GF-D8 (cell line): ENCODE data around the gene PCDHGA8.

Experiments
- DNase-seq: peaks from one replicate; lab custom pipeline; 2025; lab: John Stamatoyannopoulos, UW

The PCDHGA8 gene

DNA sequence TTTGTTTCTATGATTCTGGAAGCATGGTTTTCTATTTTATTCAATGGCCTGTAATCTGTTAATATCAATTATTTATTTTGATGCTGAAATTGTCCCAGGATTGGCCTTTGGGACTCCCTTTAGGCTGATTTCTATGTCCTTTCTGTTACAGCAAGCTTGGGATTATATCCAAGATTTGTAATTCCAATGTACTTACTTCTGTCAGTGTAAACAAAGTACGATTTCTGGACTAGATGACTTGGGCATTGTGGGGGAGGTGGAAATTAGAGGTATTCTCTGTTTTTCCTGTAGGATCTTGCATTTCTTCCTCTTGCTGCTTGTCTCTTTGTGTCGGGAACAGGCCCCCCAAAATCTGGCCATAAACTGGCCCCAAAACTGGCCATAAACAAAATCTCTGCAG is 41.6 kb downstream of the PCDHGA8 start:
- no peak for DNase-seq

DNA sequence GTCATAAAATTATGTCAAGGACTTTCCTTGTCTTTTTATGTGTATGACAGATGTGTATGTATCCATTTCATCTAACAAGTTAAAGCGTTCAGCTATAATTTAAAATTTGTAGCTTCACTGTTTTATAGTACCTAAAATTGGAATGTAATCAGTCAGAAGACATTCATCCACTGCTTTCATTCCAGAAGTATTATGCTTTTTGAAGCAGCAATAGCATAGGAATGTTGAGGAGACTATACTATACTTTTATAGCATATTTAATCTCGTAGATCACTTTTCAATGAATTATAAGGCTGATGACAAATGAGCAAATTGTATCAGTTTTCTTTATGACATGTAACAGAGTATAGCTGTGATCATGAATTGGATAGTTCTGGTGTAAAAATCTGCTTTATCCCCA is 44.8 kb downstream of the PCDHGA8 start:
- no peak for DNase-seq

DNA sequence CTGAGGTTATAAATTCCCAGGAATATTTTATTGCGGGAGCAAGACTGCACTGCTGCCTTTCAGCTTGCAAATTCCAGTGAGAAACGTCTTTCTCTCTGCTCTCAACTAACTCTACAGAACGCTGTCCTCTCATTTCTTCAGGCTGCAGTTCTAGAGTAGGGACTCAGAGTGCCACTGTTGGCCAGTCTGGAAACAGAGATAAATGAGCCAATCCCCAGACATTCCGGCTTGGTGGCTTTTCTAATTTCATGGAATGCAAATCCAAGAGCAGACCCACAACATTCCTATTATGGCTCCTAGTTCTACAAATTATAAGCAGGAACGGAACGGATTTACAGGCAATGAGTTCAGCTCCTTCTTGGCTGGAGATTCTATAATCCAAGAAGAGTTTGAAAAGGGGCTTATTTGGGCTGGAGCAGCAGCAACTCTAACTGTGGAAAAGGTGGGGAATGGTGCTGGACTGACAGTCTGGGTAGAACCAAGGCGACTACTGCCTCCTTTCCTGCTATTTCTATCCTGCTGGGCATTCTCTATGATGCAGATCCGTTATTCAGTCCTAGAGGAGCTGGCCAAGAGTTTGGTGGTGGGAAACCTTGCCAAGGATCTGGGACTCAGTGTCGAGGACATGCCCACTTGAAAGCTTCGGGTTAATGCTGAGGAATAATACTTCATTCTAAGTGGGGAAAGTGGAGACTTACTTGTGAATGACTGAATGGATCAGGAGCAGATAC is 47.1 kb downstream of the PCDHGA8 start:
- no peak for DNase-seq

DNA sequence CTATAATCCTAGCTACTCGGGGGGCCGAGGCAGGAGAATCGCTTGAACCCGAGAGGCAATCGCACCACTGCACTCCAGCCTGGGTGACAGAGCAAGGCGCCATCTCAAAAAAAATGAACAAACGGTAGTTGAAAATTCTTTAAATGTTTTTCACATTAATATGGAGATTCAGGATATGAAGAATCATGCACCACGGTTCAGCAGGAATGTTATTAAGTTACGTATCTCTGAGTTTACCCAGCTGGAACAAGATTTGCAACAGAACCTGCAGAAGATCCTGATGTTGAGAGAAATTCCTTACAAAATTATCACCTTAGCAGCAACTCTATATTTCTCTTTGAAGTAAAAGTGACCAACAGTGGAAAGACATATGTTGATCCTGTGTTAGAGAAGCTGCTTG is 47.9 kb downstream of the PCDHGA8 start:
- no peak for DNase-seq

DNA sequence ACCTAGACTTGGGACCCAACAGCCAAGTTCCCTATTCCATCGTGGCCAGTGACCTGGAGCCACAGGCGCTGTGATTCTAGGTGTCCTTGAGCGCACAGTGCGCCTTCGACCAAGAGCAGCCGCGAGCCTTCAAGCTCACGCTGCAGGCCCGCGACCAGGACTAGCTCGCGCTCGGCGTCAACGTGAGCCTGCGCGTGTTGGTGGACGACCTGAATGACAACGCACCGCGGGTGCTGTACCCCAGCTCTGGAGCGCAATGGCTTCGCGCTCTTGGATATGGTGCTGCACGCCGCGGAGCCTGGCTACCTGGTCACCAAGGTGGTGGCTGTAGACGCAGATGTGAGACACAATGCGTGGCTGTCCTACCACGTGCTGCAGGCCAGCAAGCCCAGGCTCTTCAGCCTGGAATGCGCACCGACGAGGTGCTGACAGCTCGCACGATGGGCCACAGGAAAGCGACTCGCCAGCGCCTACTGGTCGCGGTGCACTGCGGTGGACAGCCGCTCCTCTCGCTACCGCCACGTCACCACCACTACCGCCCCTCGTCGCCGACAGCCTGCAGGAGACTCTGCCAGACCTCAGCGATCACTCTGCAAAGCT is 49.2 kb downstream of the PCDHGA8 start:
- DNase-seq: no peak
